Duodenal mucosa (tissue), 2 donors: ENCODE measurements around the gene FBN1.

ENCODE experiments used
- H3K27ac ChIP-seq: one replicate; pipeline ENCODE4 v1.7.0; 2013; ENCODE audit warnings: low read depth, low read length
- H3K27me3 ChIP-seq, 2 donors: one replicate each; pipeline ENCODE4 v1.7.0; 2013; ENCODE audit warnings: low read length in 2 of 2, control low read depth in 1 of 2; ENCODE audit not compliant: insufficient read depth in 2 of 2, control insufficient read depth in 1 of 2
- H3K36me3 ChIP-seq, 2 donors: one replicate each; pipeline ENCODE4 v1.7.0; 2013; ENCODE audit warnings: low read length in 2 of 2, control low read depth in 1 of 2; ENCODE audit not compliant: insufficient read depth in 2 of 2, control insufficient read depth in 1 of 2
- H3K4me1 ChIP-seq, 2 donors: one replicate each; pipeline ENCODE4 v1.7.0; 2013; ENCODE audit warnings: low read length in 2 of 2, control low read depth in 1 of 2; ENCODE audit not compliant: insufficient read depth in 2 of 2, control insufficient read depth in 1 of 2
- H3K4me3 ChIP-seq, 2 donors: one replicate each; pipeline ENCODE4 v1.7.0; 2013; ENCODE audit warnings: low read length in 2 of 2, low read depth in 1 of 2
- H3K9ac ChIP-seq, 2 donors: one replicate each; pipeline ENCODE4 v1.7.0; 2013; ENCODE audit warnings: low read length in 2 of 2, low read depth in 1 of 2
- H3K9me3 ChIP-seq, 2 donors: one replicate each; pipeline ENCODE4 v1.7.0; 2013; ENCODE audit warnings: low read length in 2 of 2, control low read depth in 1 of 2; ENCODE audit not compliant: control insufficient read depth in 1 of 2

Gene FBN1

DNA sequence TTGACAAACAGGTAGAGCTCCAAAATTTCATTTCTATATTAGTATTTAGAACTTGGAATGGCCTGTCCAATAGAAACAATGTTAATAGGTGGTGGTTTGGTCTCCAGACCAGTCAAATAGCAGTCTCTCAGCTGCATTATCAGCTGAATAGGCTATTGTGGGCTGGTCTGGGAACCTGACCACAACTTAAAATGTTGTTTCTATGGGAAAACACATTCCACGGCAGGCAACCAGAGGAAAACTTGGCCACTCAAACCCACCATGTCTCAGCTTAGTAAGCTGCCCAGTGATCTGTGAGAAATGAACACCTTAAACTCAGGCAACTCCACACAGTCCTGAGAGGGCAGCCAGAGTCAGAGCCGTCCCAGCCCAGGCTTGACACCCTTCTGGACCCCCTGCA is 20.4 kb downstream of the FBN1 start:
- Histone ChIP-seq H3K9ac (no peak overlapping the region), H3K27ac (no peak overlapping the region), H3K4me1 (no peaks in the 10 kb centered on the region), H3K36me3 (no peaks in the 10 kb centered on the region), H3K27me3 (no peaks in the 10 kb centered on the region), H3K9me3 (no peaks in the 10 kb centered on the region), H3K4me3 (no peak overlapping the region)

DNA sequence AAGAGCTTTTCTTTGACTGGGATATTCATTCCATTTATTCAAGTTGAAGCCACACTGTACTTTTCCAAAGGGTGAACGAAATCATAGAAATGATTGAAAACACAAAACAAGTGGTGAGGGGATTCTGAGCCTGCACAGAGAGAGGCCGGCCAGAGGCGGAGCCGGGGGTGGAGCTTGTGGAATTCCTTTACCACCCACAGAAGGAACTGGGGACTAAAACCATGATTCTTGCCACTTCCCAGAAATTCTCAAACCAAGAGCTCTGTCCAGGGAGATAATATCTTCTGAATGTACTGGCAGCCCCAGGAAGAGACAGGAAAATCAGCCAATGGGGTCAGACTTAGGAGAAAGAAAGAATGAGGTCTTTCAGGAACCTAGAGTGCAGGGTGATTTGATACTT is 20.8 kb downstream of the FBN1 start:
- H3K4me3 ChIP-seq: no peak overlapping the region
- H3K27ac ChIP-seq: no peak overlapping the region
- no peaks in the 10 kb centered on the region for H3K36me3 ChIP-seq
- H3K9ac ChIP-seq: no peak overlapping the region
- no peaks in the 10 kb centered on the region for H3K27me3 ChIP-seq
- no peaks in the 10 kb centered on the region for H3K9me3 ChIP-seq
- no peaks in the 10 kb centered on the region for H3K4me1 ChIP-seq

DNA sequence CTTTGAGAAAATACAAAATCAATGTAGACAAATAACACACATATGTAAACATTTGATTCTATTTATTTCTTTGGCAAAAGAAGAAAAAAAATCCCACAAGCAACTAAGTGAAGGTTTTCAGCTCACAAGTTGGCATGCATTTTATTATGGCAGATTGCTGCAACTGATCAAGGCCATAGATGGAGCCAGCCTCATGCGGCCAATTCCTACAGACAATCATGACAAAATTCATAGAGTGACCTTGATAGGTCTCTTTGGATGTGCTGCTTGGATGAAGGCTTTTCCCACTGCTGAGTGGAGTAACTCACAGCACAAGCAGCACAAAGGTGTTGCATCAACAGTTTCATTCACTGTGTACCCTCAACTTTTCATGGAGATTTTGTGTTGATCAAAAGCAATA is 22.1 kb downstream of the FBN1 start:
- no peaks in the 10 kb centered on the region for H3K4me1 ChIP-seq
- no peaks in the 10 kb centered on the region for H3K9me3 ChIP-seq
- H3K4me3 ChIP-seq: no peak overlapping the region
- no peaks in the 10 kb centered on the region for H3K27me3 ChIP-seq
- no peaks in the 10 kb centered on the region for H3K36me3 ChIP-seq
- no peak overlapping the region for H3K27ac ChIP-seq
- no peak overlapping the region for H3K9ac ChIP-seq

DNA sequence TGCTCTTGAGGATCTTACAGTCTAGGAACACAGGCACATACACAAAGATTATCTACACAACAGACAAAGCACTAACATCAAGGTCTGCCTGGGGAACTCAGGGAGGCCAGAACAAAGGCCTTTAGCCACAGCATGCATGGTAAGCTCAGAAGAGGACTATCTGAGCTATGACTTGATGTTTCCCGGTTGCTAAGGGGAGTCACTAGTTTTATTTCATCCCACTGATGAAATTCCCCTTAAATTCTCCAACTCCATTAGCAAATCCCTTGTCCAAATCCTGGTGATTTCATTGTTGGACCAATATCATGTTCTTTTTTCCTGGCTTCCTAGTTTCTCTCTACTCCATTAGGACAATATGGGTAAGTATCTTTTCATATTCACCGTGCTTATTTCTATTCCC is 23.3 kb downstream of the FBN1 start:
- Histone ChIP-seq H3K9me3 (no peaks in the 10 kb centered on the region), H3K4me3 (no peak overlapping the region), H3K4me1 (no peaks in the 10 kb centered on the region), H3K27ac (no peak overlapping the region), H3K27me3 (no peaks in the 10 kb centered on the region), H3K36me3 (no peaks in the 10 kb centered on the region), H3K9ac (no peak overlapping the region)

DNA sequence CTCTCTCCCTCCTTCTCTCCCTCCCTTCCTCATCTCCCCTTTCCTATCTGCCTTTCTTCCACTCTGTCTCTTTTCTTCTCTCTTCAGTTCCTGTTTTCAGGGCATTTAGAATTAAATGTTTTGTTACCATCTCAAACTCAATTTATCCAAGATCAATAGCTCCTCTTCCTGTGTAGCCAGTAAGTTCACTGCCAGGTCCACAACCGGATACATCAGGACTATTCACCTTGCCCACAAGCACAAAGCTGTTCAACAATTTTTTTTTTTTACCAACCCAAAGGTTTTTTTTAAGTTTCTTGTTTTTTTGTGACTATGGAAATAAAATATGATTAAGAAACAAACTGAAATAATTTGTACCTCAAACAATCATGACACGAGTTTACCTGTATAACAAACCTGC is 26.1 kb downstream of the FBN1 start:
- Histone ChIP-seq H3K27ac (no peak overlapping the region), H3K4me3 (no peak overlapping the region), H3K9me3 (no peaks in the 10 kb centered on the region), H3K36me3 (no peaks in the 10 kb centered on the region), H3K4me1 (no peaks in the 10 kb centered on the region), H3K9ac (no peak overlapping the region), H3K27me3 (no peaks in the 10 kb centered on the region)

DNA sequence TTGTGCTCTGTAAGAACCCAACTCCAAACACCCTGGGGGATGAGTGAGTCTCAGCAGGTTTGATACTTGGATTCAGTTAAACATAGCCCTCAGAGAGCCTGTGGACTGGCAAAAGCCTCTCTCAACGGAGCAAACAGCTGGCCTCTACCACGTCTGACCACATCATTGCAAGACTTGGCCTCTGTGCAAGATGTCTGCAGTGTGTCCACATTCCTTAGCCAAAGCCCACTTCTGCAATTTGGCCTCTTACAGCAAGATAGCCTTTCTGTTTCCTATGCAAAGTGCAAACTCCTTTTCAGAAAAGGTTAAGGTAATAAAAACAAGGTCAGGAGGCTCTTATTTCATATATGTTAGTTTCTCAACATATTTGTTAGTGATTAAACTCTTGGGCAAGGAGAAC is 27.9 kb downstream of the FBN1 start:
- H3K27ac ChIP-seq: no peak overlapping the region
- H3K36me3 ChIP-seq: no peaks in the 10 kb centered on the region
- H3K9ac ChIP-seq: no peak overlapping the region
- H3K4me3 ChIP-seq: no peak overlapping the region
- H3K9me3 ChIP-seq: no peaks in the 10 kb centered on the region
- no peaks in the 10 kb centered on the region for H3K27me3 ChIP-seq
- H3K4me1 ChIP-seq: no peaks in the 10 kb centered on the region

DNA sequence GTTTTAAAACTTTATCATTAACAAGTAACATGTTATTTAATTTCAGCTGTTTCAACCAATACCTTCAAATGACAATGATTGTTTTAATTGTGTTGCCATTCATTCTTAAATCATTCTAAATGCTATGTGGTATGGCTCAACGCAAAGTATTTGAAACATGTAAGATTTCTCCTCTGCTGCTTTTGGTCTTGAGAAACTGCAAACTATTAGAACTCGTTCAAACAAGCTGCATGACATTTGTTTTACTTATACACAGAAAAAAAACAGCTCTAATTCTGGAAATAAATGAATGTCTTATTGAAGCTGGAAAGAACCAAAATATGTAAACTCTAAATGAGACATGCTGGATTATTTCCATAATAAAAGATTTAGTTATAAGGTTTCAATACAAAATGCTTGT is 29.3 kb downstream of the FBN1 start:
- Histone ChIP-seq H3K4me1 (no peaks in the 10 kb centered on the region), H3K36me3 (no peaks in the 10 kb centered on the region), H3K27ac (no peak overlapping the region), H3K9me3 (no peaks in the 10 kb centered on the region), H3K27me3 (no peaks in the 10 kb centered on the region), H3K4me3 (no peak overlapping the region), H3K9ac (no peak overlapping the region)

DNA sequence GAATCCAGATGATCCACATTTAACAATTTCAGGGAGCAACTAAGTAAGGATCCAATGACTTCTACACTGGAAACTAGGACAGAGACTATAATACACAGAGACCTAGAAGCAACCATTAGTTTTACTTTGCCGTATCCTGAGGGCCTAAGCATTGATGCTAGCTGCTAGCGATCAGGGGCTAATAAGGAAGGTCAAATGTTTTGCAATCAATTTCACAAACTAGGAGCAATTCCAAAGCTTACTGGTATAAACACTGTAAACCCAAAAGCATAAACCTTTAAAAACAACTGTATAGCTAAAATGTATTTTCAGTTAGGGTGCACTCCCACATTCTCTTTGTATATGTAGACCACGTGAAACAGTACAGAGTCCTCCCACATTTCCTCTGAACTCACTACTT is 31.5 kb downstream of the FBN1 start:
- no peak overlapping the region for H3K27ac ChIP-seq

DNA sequence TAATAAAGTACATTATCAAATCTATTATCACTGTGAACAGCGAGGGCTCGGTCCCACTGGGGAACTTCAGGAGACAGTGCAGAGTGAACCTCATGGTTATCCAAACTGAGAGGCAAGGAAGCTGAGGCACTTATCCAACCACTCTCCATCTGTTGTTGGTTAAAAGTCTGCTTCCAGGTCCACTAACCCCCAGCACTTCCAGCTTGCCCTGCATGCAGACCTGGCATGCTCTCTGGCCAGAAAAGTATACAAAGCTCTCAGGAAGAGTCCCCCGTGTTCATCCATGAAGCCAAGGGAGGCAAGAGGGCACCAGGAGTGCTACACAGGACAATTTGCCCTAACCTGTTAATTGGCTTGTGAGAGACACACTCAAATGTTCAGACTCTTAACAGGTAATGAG is 36.0 kb downstream of the FBN1 start:
- Histone ChIP-seq H3K4me1 (no peaks in the 10 kb centered on the region), H3K36me3 (no peaks in the 10 kb centered on the region), H3K4me3 (no peak overlapping the region), H3K9me3 (no peaks in the 10 kb centered on the region), H3K9ac (no peak overlapping the region), H3K27ac (no peak overlapping the region), H3K27me3 (no peaks in the 10 kb centered on the region)

More for the DNA sequence above, 31.5 kb downstream of the FBN1 start:
- Histone ChIP-seq H3K4me1 (no peaks in the 10 kb centered on the region), H3K9ac (no peak overlapping the region), H3K9me3 (no peaks in the 10 kb centered on the region), H3K4me3 (no peak overlapping the region), H3K27me3 (no peaks in the 10 kb centered on the region), H3K36me3 (no peaks in the 10 kb centered on the region)

DNA sequence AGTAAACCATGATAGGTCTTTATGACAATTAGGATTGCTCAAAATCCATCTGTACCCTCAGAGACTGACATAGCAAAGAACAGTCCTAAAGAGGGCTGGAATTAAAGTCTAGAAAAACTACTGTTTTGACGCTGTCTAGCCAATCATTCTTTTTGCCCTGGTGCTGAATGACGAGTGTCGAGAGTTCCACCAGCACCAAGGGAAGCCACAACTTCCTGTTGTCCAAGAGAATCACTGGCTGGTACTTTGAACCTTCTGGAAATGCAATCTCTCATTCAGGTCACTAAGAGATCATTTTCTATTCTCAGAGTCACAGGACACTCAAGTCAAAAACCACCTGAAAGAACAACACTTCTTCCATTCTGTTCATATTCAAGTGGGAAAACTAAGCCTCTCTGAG is 37.7 kb downstream of the FBN1 start:
- no peak overlapping the region for H3K4me3 ChIP-seq
- H3K36me3 ChIP-seq: no peaks in the 10 kb centered on the region
- no peak overlapping the region for H3K9ac ChIP-seq
- no peaks in the 10 kb centered on the region for H3K4me1 ChIP-seq
- no peaks in the 10 kb centered on the region for H3K27me3 ChIP-seq
- H3K9me3 ChIP-seq: no peaks in the 10 kb centered on the region
- no peak overlapping the region for H3K27ac ChIP-seq

DNA sequence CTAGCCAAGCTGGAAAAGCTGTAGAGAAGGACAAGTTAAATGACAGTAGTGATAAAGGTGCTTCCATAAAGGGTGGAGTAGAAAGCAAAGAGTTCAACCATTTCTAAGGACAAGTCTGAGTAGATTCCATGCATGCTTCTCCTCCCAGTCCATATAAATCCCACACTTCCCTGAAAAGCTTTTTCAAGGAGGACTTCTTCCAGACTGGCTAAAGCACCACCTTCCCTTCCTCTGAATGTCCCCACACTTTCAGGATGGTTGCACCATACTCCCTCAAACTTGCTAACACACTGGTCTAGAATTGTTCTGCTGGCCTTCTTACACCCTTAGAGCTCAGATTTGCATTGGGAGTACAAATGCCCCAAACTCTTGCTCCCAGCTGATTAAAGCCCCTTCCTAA is 40.9 kb downstream of the FBN1 start:
- no peak overlapping the region for H3K27ac ChIP-seq
- no peaks in the 10 kb centered on the region for H3K27me3 ChIP-seq
- H3K36me3 ChIP-seq: no peaks in the 10 kb centered on the region
- H3K4me1 ChIP-seq: no peaks in the 10 kb centered on the region
- H3K9me3 ChIP-seq: no peaks in the 10 kb centered on the region
- H3K9ac ChIP-seq: no peak overlapping the region
- H3K4me3 ChIP-seq: no peak overlapping the region
